Stimulated activated CD4-positive, alpha-beta T cell treated with anti-CD3 and anti-CD28 coated beads, Interleukin-12 subunit alpha, Interleukin-12 subunit beta, amount 100 ng/mL, for 24 hours (primary cell): ENCODE data around the gene CDK8.
"Not testable (repeated sequence)": the region's sequence is repeated elsewhere in the genome, so short reads cannot be mapped to it uniquely, and the experiment has no call there.

Source experiments
- DNase-seq, 2 experiments: peaks; one replicate each; pipeline ENCODE4 v3.0.0-alpha.2; 2020; ENCODE audit warnings: low read depth in 2 of 2

CDK8 gene

GRCh38 chr13:26316095-26316494 is 62.2 kb downstream of the CDK8 start:
- not testable (repeated sequence) for DNase-seq

DNA sequence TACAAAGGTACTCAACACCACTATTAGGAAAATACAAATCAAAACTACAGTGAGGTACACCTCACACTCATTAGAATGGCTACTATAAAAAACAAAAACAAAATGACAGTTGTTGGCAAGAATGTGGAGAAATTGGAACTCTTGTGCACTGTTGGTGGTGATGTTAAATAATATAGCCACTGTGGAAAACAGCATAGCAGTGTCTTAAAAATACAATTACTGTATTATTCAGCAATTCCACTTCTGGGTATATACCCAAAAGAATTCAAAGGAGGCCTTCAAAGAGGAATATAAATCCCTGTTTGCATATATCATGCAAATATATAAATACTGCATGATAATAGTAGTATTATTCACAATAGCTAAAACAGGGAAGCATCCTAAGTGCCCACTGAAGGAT is 66.8 kb downstream of the CDK8 start:
- DNase-seq: no peak

- no peak for DNase-seq
Measured at GRCh38 chr13:26323127-26323526, 69.2 kb downstream of the CDK8 start.

DNA sequence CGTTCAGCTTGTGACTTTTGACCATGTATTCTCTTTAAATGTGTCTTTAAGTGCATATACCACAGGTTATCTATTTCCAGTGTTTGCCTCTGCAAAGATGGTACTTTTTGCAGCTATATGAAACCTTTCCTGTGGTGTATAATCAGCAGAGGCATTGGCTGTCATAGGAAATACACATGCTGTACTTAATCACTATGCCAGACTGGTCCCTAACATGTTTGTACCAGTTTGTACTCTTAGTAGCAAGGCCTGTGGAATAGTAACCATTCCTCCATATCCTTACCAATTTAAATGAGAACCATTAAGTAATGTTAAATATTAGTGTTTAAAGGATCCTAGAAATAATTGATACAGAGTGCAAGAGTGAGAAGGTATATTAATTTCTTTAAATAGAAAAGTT is 69.8 kb downstream of the CDK8 start:
- no peak for DNase-seq

DNA sequence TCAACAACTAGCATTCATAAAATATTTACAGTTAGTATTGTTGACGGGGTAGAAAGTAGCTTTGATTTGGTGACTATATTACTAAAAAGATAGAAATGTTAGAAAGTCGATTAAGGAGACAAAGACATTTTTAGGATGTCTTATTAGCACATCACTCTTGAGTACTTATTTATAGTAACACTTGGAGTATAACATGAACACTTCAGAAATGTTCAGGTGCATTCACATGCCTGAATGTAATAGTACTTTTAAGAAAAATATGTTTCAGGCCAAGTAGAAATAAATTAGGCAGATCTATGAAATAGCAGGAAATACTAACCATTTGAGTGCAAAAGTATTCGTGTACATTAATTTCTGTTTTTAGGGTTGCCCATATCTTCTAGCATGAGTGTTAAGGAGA is 70.4 kb downstream of the CDK8 start:
- DNase-seq: no peak

DNA sequence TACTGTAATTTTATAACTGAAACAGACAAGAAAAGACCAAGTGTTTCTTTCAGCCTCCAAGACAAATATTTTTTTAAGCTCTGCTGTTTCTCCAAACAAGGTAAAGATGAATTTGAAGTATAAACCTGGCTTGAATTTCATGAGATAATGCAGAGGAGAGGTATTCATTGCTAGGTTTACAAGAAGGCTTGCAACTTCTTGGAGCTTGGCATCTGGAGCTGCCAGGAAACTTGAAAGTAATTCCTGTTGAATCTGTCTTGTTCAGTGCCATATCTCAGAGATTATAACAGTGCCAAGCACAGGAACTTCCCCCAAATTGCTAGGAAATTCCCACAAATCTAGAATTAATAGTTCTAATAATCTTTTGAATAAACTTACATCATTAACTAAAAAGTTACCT is 70.9 kb downstream of the CDK8 start:
- DNase-seq: no peak

- DNase-seq: no peak
Measured at GRCh38 chr13:26325876-26326275, 71.9 kb downstream of the CDK8 start.

DNA sequence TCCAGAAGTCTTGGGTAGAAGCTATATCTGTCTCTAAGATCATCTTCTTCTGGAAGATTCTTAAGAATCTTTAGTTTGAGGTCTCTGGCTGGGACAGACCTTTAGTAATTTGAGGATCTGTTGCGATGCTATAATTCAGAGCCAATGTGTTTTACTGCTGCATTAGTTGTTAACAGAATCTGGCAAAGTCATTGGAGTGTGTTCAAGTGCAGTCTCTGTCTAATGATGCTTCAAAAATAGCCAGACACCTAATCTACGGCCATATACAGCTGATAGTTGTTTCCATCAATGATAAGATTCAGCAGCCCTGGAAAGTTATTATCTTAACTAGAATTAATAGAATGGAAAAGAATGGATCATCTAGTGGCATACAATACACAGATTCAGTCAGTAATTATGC is 72.6 kb downstream of the CDK8 start:
- no peak for DNase-seq

DNA sequence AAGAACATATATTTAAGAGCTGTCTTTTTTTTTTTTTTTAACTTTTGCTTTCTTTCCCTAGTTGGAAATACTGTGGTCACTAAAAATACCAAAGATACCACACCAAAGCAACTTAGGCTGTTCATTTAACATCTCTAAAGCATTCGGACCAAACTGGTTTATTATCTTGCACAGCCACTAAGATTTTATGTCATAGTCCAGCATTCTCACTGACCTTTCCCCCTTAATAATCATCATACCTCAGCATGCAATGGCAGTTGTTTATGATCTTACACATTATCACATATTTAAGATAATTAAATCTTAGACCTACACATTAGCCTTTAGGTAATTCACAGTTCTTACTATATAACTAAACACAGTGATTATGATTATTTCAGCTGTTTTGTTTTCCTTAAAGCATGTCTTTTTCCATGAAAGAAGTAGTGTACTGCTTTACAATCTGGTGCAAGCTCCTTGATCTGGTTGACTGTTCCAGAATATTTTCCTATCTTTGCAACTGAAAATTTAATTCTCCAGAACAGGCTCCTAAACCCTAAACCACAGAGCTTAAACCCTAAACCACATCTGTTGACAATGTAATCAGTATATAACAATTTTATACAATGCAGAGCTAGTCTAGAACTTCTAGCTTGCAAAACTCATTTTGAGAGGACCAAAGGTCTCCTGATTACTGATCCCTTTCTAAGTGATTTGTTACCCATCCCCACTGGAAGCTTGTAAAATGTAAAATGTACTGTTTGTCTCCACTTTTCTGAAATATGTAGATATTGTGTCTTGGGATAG is 74.2 kb downstream of the CDK8 start:
- DNase-seq: no peak

DNA sequence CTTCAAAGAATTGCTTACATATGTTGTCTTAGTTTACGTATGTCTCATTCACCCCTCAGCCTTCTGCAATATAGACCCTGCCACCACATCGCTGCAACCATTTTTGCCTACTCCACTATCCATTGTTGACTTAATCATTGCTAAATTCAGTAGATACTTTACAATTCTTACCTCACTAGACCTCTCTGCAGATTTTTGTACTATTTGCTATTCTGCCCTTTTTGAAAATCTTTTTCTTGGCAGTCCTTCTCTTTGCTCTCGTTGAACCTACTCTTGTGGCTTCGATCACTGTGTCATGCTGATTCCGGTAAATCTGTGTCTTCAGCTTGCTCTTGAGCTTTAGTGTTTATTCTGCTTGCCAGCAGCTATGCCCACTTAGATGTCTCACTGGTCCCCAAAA is 81.2 kb downstream of the CDK8 start:
- DNase-seq: no peak

DNA sequence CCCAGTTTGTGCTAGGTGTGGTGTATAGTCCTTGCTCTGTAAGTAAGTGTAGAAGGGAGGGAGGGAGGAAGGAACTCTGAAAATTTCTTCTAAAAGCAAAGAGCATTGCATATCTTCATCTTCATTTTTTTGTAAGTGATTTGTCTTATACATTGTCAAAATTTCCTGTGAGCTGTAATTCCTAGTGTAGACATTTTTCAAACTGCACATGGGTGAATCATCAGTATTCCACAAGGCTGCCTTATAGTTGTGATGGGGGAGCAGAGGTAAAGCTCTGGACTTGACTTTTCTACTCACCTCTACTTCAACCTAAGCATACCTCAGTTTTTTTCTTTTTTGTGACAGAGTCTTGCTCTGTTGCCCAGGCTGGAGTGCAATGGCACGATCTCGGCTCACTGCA is 86.9 kb downstream of the CDK8 start:
- no peak for DNase-seq

DNA sequence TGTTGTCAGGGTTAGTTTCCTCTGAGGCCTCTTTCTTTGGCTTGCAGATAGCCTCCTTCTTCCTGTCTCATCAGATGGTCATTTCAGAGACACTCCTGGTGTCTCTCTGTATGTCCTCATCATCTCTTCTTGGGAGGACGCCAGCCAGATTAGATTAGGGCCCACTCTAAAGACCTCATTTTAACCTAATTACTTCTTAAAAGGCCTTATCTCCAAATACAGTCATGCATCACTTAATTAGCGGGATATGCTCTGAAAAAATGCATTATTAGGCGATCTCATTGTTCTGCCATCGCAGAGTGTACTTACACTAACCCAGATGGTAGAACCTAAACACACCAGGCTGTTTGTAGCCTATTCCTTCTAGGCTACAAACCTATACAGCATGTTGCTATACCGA is 89.0 kb downstream of the CDK8 start:
- DNase-seq: no peak

GRCh38 chr13:26343816-26344215 is 89.9 kb downstream of the CDK8 start:
- no peak for DNase-seq

DNA sequence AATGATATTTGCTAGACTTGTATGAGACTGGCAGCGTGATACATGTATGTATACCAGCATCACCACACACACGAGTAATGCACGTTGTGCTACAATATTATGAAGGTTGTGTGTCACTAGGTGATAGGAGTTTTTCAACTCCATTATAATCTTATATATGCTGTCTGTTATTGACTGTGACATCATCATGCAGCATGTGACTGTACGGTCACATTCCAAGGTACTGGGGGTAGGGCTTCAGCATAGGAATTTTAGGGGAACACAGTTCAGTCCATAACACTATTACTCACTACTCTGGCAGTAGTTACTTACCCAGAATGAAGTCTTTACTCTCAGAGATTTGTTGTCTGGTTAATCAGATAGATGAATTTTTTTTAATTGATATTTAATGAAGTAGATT is 91.1 kb downstream of the CDK8 start:
- DNase-seq: no peak

- DNase-seq: no peak
Measured at GRCh38 chr13:26348966-26349365, 95.0 kb downstream of the CDK8 start.

GRCh38 chr13:26362261-26362660 is 108.3 kb downstream of the CDK8 start:
- no peak for DNase-seq

DNA sequence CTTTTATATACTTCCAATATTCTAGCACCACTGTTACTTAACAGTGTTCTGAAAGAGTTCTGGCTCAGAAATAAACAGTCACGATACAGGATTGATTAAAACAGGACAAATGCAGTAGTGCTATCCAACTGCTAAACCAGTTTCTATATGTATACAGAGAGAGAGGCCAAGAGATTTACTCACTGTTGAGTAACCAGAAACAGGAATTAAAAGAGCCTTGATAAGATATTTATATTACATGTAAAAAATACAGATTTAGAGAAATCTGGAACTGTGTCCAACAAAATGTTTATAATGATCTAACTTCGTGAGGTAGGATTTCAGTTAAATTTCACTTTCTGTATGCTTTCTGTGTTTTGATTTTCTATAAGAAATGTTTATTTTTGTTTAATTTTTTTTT is 116.6 kb downstream of the CDK8 start:
- no peak for DNase-seq

DNA sequence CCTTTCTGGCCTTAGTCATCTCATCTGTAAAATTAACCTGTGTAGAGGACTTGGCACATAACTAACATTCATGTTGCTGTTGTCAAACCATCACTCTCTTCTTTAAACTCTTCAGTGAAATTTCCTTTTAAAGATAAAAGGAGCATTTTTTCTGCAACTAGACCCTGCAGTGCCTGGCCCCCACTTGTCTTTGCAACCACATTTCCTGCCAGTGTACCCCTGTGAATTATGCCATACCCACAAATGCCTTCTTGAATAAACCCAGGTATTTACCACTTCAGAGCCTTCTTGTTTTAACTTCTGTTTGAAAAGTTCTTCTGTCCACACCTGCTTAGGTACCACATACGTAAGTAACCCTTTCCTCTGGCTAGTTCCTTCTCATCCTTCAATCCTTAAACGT is 118.8 kb downstream of the CDK8 start:
- DNase-seq: no peak

DNA sequence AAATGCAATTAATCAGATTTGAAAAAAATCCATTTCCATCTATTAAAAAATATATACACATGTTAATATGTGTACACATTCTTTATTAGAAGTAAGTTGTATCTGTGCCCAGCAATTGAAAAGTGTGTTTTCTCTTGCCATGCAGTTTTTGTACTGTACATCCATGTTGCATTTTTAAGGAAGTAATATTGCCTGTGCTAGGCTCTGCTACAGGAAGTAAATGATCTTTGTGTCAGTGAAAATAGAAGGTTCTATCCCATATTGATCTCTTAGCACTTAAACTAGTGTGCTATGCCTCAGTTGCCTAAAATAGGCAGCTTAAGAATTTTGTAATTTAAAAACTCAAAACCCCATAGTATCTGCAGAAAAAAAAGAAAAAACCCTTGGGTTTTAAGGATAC is 122.5 kb downstream of the CDK8 start:
- DNase-seq: no peak

DNA sequence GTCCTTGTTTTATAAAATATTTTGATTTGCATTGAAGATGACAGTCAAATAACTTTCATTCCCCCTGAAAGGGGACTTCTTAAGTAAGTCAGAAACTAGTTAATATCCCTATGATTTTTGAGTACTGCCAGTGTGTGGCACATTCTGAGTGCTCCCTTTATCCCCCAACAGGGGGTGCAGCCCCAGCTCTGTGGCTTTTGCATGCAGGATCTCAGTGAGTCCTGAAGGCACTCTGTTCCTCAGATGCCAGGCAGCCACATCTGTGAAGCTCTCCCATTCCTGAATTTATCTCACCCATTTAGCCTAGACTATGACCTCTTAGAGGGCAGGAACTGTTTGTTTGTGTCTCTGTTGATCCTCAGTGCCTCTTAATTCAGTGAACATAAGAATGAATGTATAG is 123.1 kb downstream of the CDK8 start:
- no peak for DNase-seq

DNA sequence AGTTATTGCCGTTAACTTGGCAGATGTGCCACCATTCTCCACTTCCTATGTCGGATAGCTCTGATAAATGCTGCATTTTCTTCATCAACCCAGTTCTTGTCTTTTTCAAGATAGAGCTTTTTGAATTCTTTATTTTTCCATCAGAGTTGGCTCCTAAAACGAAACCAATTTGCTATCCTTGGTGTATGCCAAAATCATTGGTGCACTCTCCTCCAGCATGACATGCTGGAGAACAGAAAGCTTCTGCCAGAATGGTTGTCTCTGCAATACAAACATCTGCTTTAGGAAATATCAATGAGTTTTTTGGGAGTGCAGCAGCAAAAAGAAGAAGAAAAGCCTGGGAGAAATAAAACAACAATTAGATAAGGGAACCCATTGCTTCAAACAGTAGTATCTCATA is 124.2 kb downstream of the CDK8 start:
- DNase-seq: no peak

DNA sequence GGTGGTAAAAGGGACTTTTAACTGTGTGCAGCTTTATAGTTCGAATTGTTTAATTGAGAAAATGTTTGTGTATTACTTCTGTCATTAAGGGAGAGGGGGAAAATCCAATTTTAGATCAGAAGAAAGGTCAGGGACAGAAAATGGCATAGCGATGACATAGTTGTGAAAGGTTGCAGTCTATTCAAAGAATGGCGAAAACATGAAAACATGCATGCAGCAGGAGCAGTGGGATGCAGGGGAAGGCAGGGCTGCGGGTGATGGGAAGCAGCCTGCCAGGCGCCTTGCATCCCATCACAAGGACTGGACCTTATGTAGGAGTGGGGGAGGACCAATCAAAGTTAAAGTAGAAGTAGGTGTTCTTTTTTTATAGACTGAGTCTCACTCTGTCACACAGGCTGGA is 125.9 kb downstream of the CDK8 start:
- no peak for DNase-seq

DNA sequence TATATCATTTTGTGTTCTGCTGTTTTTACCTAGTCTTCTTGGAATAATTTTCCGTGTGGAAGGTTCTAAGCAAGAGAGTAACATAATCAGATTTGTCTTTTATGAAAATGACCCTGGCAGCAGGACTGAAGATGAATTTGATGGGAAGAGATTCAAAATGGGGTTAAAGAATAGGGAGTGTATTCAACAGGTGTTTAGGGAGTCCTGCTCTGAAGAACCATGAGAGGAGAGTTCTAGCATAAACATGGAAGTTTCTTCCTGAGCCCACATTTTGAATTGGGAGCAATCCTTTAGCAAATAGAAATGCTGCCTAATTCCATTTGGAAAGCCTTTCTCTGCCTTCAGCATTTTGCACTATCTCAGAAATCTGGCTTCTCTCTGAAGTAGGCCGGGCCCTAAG is 127.0 kb downstream of the CDK8 start:
- no peak for DNase-seq

DNA sequence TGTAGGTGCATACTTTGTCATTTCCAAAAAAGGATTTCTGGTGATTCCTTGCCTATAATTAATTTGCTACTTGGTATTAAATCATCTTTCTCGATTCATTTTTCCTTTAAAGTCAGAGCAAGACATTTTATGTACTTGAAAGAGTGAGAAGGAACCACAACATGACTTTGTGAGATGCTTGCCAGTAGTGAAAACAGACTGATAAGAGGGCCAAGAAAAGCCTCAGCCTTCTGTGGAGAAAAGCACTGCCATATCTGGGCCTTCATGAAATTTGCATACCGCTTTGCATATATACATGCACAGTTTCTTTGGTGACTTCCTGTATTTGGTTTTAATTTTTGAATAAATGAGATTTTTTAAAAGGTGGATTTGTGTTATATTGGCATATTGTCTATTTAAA is 128.4 kb downstream of the CDK8 start:
- no peak for DNase-seq
